Stimulated activated CD4-positive, alpha-beta T cell treated with anti-CD3 and anti-CD28 coated beads, TNF-alpha, amount 100 ng/mL, for 24 hours (primary cell): ENCODE results near the gene TNFRSF1A.
A peak's percentile ranks its signal among the peaks of the same experiment; 100 is the strongest.

ENCODE experiments used
- DNase-seq, 3 experiments: peaks; one replicate each; pipeline ENCODE4 v3.0.0-alpha.2; 2020; ENCODE audit warnings: low read depth in 3 of 3

Gene TNFRSF1A

DNA sequence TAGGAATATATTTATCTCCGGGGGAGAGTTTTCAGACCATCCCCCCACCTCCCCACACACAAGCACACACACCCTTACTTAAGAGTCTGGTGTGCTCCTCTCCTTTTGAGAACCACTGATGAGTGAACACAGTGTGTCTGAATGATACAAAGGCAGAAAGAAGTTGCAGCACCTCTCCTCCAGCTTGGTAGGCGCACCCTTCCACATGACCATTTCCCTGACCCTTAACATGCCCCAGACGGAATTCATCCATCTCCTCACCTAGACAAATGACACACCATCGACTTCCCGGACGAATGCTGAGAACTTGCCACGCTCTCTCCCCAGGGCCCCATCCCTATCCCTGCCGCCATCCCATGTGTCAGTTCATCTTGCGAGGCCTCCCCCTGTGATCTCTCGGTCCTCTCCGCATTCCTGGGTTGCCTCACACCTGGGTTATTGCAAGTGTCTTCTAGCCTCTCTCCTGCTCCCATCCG lies 3.9 kb downstream of the TNFRSF1A start:
- no peak for DNase-seq

DNA sequence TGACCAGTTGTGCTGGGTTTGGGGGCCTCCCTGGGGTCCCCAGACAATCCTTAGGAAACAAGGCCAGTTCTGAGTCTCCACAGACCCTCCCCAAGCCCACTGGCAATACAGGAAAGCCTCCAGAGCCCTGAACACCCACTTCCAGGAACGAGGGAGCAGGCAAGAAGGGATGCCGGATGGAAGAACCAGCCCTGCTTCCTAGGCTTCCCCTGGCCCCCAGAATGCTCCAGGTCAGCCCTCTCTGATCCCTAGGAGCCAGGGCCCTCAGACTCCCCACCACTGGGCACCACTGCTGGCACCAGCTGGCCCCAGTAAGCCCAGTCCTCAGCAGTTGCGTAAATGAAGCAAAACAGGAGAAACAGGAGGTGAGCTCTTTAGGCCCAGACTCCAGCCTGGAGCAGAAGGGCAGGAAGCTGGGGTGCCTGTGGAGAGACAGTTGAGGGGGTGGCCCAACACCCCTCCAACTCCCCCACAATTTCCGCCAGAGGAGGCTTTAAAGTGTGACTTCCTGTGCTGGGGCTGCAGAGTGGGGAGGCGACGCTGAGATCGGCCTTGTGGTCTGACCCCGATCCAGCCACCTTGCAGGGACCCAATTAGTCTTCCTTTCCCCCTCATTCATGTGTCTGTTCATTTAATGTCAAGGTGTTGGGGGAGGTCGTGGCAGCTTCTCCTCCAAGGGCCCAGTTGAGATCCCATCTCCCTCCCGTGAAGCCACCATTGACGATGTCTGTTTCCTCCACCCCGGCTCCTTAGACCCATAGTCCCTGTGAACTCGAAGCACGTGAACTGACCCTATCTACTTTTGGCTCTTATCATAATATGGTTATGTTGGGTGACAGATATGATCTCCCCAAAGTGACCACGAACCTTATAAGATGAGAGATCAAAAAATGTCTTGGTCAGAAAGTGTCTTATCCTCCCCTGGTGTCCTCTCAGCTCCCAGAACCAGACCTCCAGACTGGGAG lies 4.7 kb downstream of the TNFRSF1A start:
- DNase-seq, result no peak

DNA sequence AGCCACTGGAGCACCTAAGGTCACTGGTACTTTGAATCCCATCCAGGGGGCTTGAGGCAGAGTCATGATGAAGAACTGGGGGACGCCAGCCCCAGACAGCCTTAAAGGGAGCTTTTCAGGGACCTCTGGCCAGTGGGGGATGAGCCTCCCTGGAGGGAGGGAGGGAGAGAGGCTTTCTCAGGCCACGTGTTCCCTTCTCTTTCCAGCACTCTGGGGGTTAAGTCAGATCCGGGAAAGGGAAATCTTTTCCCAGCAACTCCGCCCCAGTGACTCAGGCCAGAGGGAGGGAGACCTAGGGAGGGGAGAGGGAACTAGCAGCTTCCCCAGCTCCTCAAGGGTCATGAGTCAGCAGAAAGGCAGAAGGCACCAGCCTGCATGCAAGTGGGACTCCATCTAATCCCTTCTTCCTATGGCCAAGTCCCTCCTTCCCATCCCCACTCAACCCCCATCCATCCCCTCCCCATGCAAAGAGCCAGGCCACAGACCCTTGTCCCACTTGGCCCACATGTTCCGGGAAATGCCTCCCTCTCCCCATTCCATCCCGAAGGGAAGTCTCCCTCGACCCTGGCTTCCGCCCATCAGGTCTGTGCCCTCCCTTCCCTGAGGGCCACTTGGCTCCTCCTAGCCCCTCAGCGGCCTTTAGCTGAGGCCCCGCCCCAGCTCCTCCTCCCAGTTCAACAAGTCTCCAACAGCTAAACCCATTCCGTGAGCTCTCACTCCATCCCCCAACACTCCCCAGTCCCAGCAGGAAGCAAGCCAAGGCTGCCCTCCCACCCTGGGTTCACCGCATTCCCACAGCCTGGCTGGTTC lies 5.6 kb downstream of the TNFRSF1A start:
- peak in 1 of 3 experiments; percentile 58 for DNase-seq

DNA sequence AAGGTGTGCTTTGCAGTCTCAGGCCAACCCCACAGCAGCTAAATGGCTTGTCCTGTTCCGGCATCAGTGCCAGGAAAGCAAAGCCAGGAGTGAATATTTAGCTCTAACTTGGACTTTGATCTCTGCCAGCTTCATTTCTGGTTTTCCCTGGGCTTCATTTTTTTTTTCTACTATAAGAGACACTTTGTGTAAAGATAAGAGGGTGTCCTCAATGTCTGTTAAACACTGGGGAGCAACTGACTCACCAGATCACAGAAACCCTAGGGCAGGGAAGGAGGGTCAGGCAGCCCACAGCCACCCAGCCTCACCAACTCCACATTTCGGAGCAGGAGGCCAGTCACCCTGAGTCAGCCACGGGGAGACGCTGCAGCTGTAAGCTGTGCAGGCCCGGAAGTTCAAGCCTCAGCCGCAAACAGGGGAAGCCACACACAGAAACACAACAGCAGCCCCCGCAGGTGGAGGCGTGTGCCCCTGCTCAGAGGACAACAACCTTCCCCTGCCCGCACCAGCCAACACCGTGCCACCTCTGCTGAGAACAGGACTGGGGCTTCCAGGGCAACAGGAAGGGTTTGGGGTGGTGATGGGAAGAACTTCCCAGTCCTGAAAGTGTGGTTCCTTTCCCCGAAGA lies 6.3 kb downstream of the TNFRSF1A start:
- peak; percentile 76 to 89 (median 78) for DNase-seq

DNA sequence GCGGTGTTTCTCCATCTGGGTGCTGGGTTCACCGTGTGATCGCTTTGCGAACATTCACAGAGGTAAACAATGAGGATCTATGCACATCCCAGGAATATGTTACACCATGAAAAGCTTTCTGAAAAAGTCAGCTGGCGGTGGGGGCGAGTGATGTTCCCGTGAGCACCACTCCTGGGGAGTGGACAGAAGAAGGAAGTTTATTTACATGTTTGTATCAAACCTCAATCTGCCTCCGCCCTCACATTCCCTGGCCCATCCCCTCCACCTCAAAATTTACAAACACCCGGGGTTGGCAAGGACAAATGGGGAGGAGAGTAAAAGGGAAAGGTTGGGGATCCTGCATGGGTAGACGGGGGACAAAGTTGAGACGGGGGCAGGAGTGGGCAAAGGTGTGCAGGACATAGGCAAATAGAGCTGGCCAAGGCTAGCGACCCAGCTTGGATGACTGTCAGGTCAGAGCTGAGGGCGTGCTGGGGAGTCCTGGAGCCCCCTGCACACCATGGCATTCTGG lies 6.9 kb downstream of the TNFRSF1A start:
- no peak for DNase-seq

DNA sequence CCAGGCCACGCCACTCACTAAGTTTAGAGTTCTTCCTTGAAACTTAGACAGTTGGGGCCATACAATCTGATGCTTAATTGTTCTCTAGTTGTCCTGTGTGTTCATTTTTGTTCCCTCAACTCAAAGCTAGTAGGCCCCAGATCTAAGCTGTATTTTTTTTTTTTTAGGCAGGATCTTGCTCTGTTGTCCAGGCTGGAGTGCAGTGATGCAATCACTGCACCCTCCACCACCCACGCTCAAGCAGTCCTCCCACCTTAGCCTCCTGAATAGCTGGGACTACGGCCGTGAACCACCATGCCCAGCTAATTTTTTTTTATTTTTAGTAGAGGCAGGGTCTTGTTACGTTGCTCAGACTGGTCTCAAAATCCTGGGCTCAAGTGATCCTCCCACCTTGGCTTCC lies 7.5 kb downstream of the TNFRSF1A start:
- no peak for DNase-seq

DNA sequence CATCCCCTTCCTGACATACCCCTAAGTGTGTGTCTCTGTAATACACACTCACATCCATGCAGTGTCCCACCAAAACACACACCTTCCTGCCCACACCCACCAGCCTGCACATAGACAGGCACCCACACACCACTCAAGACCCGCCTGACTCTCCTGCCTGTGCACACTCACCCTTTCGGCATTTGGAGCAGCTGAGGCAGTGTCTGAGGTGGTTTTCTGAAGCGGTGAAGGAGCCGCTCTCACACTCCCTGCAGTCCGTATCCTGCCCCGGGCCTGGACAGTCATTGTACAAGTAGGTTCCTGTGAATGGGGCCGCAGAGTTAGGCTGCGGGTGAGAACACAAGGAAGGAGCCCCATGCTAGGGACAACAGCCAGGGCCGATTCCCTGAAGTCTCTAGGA lies 8.3 kb downstream of the TNFRSF1A start:
- no peak for DNase-seq

DNA sequence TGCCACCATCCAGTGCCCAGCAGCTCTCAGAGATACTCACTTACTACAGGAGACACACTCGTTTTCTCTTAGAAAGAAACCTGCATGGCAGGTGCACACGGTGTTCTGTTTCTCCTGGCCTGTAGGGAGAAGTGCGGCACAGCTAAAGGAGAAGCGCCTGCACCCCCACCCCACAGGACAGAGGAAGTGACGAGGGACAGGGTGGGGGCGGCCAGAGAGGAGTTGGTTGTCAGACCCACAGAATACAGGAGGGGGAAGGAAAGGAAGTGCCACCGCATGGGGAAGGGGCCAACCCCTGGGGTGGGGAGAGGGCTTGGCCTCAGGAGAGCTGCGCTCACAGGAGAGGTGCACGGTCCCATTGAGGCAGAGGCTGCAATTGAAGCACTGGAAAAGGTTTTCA lies 8.8 kb downstream of the TNFRSF1A start:
- DNase-seq, result no peak

DNA sequence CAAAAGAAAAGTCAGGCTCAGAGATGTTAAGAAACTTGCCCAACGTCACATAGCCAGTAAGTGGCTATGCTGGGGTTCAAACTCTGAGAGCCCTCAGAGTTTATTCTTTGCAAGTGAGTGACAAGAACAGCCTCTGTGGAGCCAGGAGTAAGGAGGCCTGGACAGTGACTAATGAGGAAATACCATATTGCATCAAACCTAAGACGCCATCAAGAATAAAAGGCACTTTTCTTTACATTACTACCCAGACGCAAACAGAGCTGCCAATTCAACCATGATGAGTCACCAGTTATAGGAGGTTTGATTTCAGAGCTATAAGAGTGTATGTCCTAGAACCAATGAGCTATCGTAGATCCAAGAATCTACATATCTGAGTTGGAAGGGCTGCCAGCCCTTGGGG lies 9.4 kb downstream of the TNFRSF1A start:
- DNase-seq, result no peak

DNA sequence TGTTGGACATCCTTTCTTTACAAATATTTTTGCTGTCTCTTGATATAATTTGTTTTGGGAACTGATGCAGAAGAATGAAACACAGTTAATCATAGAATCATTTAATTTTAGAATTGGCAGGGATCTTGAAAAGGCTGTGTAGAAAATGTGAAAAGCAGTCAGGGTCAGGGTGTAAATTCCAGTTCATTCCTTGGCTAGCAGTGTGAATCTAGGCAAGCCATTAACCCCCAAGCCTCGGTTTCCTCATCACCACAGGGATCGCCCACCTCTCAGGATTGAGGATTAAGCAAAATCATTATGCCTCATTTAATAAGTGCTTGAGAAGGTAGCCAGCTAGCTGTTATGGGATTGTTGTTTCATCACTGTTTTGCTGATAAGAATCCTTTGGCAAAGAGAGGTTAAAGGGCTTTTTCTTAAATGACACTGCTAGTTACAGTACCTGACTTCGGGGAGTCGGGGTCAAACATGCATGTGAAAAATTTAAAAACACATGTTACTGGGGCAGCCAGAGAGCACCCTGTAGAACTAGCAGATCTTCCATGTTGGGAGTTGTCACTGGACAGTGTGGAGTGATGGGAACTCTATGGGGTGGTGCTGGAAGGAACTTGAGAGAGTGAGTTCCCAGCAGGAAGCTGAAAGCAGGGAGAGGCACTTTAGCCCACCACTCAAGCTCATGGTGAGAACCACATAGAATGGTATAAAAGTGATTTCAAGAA lies 10.7 kb downstream of the TNFRSF1A start:
- no peak for DNase-seq

DNA sequence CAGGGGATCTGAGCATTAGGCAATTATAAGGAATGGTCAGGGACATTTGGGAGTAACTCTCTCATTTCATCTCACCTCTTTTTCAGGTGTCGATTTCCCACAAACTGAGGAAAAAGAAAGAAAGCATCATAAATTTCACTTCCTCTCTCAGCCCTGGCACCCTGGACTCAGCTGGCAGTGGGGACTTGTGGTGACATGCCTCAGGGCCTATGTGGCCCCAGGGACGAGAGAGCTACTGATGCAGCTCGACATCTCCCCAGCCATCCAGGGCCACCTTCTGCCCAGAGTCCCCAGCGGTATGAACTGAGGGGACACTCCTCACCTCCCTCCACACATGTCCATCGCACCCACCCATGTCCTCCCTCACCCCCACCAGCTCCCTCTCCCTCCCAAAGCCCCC lies 11.7 kb downstream of the TNFRSF1A start:
- no peak for DNase-seq

DNA sequence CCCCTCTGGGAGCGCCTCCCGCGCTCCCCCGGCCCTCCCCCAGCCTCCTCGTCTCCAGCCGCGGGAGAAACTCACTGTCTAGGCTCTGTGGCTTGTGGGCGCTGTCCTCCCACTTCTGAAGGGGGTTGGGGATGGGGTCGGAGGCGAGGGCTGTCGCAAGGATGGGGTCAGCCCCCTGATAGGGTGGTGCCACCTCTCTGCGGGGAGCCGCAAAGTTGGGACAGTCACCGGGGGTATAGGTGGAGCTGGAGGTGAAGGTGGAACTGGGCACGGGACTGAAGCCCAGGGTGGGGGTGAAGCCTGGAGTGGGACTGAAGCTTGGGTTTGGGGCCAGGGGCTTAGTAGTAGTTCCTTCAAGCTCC lies 12.2 kb downstream of the TNFRSF1A start:
- no peak for DNase-seq

DNA sequence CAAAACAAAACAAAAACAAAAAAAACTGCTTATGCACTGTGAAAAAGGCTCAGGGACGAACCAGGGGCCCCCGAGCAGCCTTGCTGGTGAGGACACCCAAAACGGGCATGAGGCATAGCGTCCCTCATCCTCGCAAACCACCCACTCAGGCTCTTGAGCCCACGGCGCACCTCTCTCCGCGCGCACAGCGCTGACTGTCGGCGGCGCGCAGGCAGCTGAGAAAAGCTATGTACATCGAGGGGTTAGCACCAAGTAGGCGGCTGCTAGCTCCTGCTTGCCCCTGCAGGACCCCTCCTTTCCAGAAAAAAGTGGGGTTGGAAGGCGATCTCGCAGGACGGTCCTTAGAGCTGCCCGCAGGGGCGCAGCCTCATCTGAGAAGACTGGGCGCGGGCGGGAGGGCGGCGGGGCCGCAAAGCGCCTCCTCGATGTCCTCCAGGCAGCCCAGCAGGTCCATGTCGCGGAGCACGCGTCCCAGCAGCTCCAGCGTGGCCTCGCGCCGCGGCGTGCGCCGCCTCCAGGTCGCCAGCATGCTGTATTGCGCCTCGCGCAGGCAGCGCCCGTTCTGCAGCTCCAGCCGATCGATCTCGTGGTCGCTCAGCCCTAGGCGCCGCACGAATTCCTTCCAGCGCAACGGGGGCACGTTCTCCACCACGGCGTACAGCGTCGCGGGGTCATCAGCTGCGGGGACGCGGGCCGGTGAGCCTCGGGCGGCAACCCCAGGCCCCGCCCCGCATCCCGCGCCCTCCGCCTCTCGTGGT lies 12.8 kb downstream of the TNFRSF1A start:
- DNase-seq, result no peak

DNA sequence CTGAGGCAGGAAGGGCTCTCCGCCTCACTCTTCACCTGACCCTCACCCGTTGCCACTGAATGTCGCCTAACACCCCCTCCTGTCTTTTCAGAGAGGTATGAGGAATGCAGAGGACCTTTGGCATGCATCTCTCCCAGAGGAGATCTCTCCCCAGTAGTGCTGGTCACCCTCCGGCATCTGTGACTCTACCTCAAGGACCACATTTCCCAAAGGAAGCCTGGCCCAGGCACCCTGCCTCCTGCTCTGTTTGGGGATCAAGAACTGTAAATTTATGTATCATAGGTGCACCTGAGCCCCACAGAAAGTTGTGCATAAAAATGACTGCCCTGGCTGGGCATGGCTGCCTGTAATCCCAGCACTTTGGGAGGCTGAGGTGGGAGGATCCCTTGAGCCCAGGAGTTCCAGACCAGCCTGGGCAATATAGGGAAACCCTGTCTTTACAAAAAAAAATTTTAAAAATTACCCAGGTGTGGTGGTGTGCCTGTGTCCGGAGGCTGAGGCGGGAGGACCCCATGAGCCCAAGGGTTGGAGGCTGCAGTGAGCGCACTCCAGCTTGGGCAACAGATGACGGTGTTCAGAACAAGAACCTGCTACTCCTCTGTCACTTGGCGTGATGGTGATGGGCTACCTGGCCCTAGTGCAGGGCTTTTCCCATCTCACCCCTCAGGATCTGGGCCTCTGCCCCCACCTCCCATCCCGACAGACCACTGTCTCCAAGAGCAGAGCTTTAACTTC lies 13.7 kb downstream of the TNFRSF1A start:
- no peak for DNase-seq

DNA sequence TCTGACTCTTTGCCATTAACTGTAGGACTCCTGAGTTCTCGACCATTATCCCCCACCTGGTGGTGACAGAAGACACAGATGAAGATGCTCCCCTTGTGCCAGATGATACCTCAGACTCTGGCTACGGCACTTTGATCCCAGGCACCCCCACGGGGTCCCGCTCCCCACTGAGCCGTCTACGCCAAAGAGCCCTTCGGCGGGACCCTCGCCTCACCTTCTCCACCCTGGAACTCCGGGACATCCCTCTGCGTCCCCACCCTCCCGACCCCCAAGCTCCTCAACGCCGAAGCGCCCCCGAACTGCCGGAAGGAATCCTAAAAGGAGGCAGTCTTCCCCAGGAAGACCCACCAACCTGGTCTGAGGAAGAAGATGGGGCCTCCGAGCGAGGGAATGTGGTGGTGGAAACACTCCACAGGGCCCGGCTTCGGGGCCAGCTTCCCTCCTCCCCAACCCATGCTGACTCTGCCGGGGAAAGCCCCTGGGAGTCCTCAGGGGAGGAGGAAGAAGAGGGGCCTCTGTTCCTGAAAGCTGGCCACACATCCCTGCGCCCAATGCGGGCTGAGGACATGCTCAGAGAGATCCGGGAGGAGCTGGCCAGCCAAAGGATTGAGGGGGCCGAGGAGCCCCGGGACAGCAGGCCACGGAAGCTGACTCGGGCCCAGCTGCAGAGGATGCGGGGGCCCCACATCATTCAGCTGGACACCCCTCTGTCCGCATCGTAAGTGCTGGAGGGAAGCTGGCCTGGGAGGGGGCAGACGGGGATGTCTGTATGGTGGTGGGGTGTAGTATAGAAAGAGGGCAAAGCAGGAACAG lies 14.4 kb downstream of the TNFRSF1A start:
- no peak for DNase-seq

DNA sequence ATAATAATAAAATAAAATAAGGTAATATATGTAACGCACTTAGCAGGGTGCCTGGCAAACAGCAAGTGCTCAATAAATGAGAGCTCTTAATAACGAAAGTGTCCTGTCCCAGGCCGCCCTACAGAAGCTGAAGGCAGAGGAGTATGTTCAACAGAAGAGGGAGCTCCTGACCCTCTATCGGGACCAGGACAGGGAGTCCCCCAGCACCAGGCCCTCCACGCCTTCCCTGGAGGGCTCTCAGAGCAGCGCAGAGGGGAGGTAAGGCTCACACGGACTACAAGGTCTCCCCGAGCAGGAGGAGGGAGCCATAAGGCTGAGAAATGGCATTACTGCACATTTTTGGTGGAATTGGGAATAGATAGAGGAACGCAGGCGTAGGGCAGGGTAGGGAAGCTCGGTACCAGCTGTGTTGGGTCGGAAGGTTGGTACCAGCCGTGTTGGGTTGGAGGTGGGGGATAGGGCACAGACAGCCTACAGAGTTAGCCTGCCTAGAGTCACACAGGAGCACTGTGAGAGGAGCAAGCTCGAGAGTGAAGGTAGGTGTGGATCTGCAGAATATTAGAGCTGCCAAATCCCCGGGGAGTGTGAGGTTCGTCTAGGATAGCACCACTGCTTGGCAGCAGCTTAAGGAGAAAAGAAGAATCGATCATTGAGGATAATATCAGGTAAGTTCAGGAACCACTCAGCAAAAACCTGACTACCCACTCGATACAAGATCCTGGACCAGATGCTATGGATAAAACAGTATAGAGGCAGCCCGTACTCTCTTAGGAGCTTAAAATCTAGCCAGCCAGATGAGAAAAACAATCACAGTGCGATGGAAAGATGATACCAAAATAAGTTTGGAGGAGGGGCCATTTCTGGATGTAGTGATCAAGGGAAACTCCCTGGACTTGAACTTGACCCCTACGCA lies 15.3 kb downstream of the TNFRSF1A start:
- no peak for DNase-seq

DNA sequence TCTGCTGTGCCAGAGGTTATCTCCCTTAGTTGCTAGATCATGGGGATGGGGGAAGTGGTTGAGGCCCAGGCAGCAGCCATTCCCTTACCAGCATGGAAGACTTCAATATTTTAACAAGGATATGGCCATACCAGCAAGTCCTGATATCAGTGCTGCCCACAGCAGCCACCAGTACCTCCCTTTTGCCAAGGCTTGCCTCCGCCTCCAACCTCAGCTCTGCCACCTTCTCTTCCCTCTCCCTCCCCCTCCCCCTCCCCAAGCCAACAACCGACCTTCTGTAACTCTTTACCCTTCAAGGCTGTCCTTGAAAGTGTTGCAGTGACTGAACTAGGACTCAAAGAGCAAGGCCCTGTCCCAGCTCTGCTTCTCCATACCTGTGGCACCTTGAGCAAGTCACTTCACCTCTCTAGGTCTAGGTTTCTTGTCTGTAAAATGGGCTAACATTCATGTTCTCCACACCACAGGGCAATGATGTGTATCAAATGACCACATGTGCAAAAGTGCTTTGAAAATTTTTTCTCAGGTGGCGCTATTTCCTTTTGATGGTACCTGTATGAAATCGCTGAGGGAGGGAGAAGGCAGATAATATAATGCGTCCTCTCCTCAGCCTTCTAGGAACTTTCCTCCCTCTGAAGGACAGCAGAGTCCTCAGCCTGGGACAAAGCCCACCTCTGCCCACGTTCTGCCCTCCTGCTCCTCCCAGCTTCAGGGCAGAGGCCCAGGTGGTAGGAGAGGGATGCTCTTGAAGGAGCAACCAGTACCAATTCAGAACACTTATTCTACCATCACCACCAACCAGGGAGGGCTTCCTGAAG lies 16.7 kb downstream of the TNFRSF1A start:
- DNase-seq, result no peak
